GM12864 (cell line): ENCODE results near the gene SS18L1.

Source experiments
- DNase-seq: peaks from one replicate; pipeline ENCODE4 v3.0.0-alpha.2; 2011; ENCODE audit warnings: low read depth
- H3K4me3 ChIP-seq: 2 replicates; pipeline ENCODE4 v1.5.1; 2011; ENCODE audit warnings: mild to moderate bottlenecking, low read depth, low read length, control low read depth
- CTCF ChIP-seq: IDR thresholded peaks from 2 replicates; pipeline ENCODE4 v1.5.1; 2011; ENCODE audit warnings: low read depth, mild to moderate bottlenecking, moderate library complexity, low read length, control low read depth, inconsistent platforms; ENCODE audit errors: missing control alignments

Gene SS18L1

GRCh38 chr20:62219101-62219991 is 75.8 kb downstream of the SS18L1 start:
- no peak for TF ChIP-seq CTCF
- no peak for DNase-seq

GRCh38 chr20:62219992-62220665 is 76.6 kb downstream of the SS18L1 start, which contains the start of gene HRH3:
Gene HRH3 (minus strand): TSS chr20:62220278. CDS start chr20:62219970, 308 bp downstream.
- DNase-seq: no peak
- H3K4me3 ChIP-seq: no peak within 1 kb of the TSS; the same call in 1 of the 2 replicates
- TF ChIP-seq CTCF: no peak

More at GRCh38 chr20:62219101-62219991, 75.8 kb downstream of the SS18L1 start:
- no peak overlapping the region for H3K4me3 ChIP-seq

- no peak for TF ChIP-seq CTCF
- no peak for DNase-seq
- no peak overlapping the region for H3K4me3 ChIP-seq
Observed at GRCh38 chr20:62220666-62221568, 77.3 kb downstream of the SS18L1 start.

- no peak for DNase-seq
- TF ChIP-seq CTCF: no peak
- H3K4me3 ChIP-seq: no peak overlapping the region
Observed at GRCh38 chr20:62222266-62222850, 78.8 kb downstream of the SS18L1 start.

GRCh38 chr20:62222972-62223371 is 79.4 kb downstream of the SS18L1 start:
- TF ChIP-seq CTCF: no peak
- no peak overlapping the region for H3K4me3 ChIP-seq
- no peak for DNase-seq

- H3K4me3 ChIP-seq: no peak overlapping the region
- no peak for TF ChIP-seq CTCF
Observed at GRCh38 chr20:62223571-62223970, 80.0 kb downstream of the SS18L1 start.

More at GRCh38 chr20:62223571-62223970, 80.0 kb downstream of the SS18L1 start:
- no peak for DNase-seq
